ENCODE data around the gene NAA15.

DNA sequence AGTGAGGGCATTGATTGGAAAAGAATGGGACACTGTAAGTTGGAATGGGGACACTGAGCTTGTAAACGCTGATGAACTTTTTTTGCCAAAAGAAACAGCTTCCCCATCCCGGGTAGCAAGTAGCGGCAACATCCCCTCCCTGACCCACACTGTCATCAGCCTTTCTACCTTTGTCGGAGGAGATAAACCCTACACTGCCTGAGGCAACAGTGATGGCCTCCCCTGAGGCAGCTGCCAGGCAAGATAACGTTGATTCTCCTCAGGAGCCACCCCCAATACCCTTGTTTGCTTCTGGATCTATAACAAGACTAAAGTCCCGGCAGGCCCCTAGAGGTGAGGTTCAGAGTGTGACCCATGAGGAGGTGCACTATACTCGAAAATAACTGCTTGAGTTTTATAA lies 142.4 kb downstream of the NAA15 start:
- TF ChIP-seq, protein P1, sequence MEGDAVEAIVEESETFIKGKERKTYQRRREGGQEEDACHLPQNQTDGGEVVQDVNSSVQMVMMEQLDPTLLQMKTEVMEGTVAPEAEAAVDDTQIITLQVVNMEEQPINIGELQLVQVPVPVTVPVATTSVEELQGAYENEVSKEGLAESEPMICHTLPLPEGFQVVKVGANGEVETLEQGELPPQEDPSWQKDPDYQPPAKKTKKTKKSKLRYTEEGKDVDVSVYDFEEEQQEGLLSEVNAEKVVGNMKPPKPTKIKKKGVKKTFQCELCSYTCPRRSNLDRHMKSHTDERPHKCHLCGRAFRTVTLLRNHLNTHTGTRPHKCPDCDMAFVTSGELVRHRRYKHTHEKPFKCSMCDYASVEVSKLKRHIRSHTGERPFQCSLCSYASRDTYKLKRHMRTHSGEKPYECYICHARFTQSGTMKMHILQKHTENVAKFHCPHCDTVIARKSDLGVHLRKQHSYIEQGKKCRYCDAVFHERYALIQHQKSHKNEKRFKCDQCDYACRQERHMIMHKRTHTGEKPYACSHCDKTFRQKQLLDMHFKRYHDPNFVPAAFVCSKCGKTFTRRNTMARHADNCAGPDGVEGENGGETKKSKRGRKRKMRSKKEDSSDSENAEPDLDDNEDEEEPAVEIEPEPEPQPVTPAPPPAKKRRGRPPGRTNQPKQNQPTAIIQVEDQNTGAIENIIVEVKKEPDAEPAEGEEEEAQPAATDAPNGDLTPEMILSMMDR (IDR thresholded peaks at IDR 0.05): no peak
- no peak for TF ChIP-seq POLR2A (IDR thresholded peaks at IDR 0.05)

Data from tibial nerve (tissue), 3 donors.